PC-3 (cell line): ENCODE data around the gene DLG2. TPM values are rescaled to one million over a fixed set of nuclear protein-coding genes. Genes with fewer than 3 reads are reported as not detected.
A peak's percentile ranks its signal among the peaks of the same experiment; 100 is the strongest.

ENCODE experiments used
- ATAC-seq: fragments of 200-7000 bp; cut with Tn5 transposase; 2 replicates; pipeline ENCODE4 v1.9.1; 2020; ENCODE audit warnings: mild to moderate bottlenecking, moderate library complexity
- BruUV-seq: library from RNA; stranded (reverse); fragments of 400-500 nt; replicated peaks from 2 replicates; lab custom pipeline; 2021; lab: Mats Ljungman, UMichigan
- CTCF ChIA-PET: fragments of 300-600 bp; sonication (Branson Sonifier 250); formaldehyde crosslinking; loops from one replicate; lab custom pipeline; 2022; ENCODE audit warnings: antibody characterized with exemption; lab: Charles Lee
- POLR2A ChIA-PET: fragments of 300-600 bp; sonication (Branson Sonifier 250); formaldehyde crosslinking; loops from one replicate; lab custom pipeline; 2022; ENCODE audit warnings: antibody characterized with exemption; ENCODE audit not compliant: unreplicated experiment; lab: Charles Lee
- DNase-seq: peaks from one replicate; pipeline ENCODE4 v3.0.0-alpha.2; 2015
- H2AFZ ChIP-seq: fragments of 300-600 bp; sonication (generic); 2 replicates; pipeline ENCODE4 v1.6.0; 2016; ENCODE audit warnings: antibody characterized with exemption, low read length
- H3F3A ChIP-seq: fragments of 300-600 bp; sonication (generic); one replicate; pipeline ENCODE4 v1.6.0; 2017; ENCODE audit warnings: antibody characterized with exemption, low read length, control low read depth, mild to moderate bottlenecking; ENCODE audit not compliant: unreplicated experiment
- H3K27ac ChIP-seq: fragments of 300-600 bp; sonication (generic); 2 replicates; pipeline ENCODE4 v1.5.1; 2016; ENCODE audit warnings: mild to moderate bottlenecking, low read length
- H3K27me3 ChIP-seq: fragments of 300-600 bp; sonication (generic); 2 replicates; pipeline ENCODE4 v1.6.1; 2016; ENCODE audit warnings: low read length, mixed read lengths
- H3K36me3 ChIP-seq: fragments of 300-600 bp; sonication (generic); 2 replicates; pipeline ENCODE4 v1.6.1; 2016; ENCODE audit warnings: low read depth, mixed run types, low read length, mixed read lengths
- H3K4me1 ChIP-seq: fragments of 300-600 bp; sonication (generic); 2 replicates; pipeline ENCODE4 v1.5.1; 2016; ENCODE audit warnings: low read length; ENCODE audit not compliant: insufficient read depth
- H3K4me2 ChIP-seq: fragments of 300-600 bp; sonication (generic); 2 replicates; pipeline ENCODE4 v1.6.0; 2016; ENCODE audit warnings: low read length
- H3K4me3 ChIP-seq: fragments of 300-600 bp; sonication (generic); 2 replicates; pipeline ENCODE4 v1.5.1; 2016; ENCODE audit warnings: mild to moderate bottlenecking, low read length, mixed read lengths
- H3K79me2 ChIP-seq: fragments of 300-600 bp; sonication (generic); 2 replicates; pipeline ENCODE4 v1.6.1; 2017; ENCODE audit warnings: low read length, mixed read lengths
- H3K9ac ChIP-seq: fragments of 300-600 bp; sonication (generic); 2 replicates; pipeline ENCODE4 v1.6.0; 2016; ENCODE audit warnings: mild to moderate bottlenecking, low read length
- H3K9me2 ChIP-seq: fragments of 300-600 bp; sonication (generic); replicated peaks from 2 replicates; pipeline ENCODE4 v1.6.1; 2016; ENCODE audit warnings: mixed run types, low read length, mixed read lengths
- H3K9me3 ChIP-seq: fragments of 300-600 bp; sonication (generic); 2 replicates; pipeline ENCODE4 v1.6.1; 2016; ENCODE audit warnings: low read length, mixed read lengths
- H4K20me1 ChIP-seq: fragments of 300-600 bp; sonication (generic); 2 replicates; pipeline ENCODE4 v1.6.1; 2016; ENCODE audit warnings: low read length, mixed read lengths
- EZH2 ChIP-seq: fragments of 300-600 bp; sonication (generic); IDR thresholded peaks from one replicate; pipeline ENCODE4 v1.6.1; 2017; ENCODE audit warnings: antibody characterized with exemption, mild to moderate bottlenecking, low read length; ENCODE audit not compliant: unreplicated experiment
- EZH2phosphoT487 ChIP-seq: fragments of 300-600 bp; sonication (generic); IDR thresholded peaks from 2 replicates; pipeline ENCODE4 v1.6.1; 2018; ENCODE audit warnings: mild to moderate bottlenecking, antibody characterized with exemption, low read length, borderline replicate concordance
- intact Hi-C: fragments of 100-400 bp; cut with micrococcal nuclease; formaldehyde crosslinking; loops from 2 replicates; pipeline ENCODE4 v1.9.0; 2023
- total RNA-seq: library from RNA; depleted of rRNA; stranded (reverse); fragments of >200 nt; gene quantifications from 2 replicates; pipeline ENCODE4 v1.2.3, GENCODE V29; 2014
- TF ChIP-seq, protein P1 (sequence below): fragments of 300-600 bp; sonication (generic); conservative IDR thresholded peaks from 2 replicates; pipeline ENCODE4 v1.5.1; 2017; ENCODE audit warnings: antibody characterized with exemption, low read depth, mild to moderate bottlenecking, low read length

Gene DLG2
- total RNA-seq, 1 experiment from 2014 or later, result 0.58 TPM

DNA sequence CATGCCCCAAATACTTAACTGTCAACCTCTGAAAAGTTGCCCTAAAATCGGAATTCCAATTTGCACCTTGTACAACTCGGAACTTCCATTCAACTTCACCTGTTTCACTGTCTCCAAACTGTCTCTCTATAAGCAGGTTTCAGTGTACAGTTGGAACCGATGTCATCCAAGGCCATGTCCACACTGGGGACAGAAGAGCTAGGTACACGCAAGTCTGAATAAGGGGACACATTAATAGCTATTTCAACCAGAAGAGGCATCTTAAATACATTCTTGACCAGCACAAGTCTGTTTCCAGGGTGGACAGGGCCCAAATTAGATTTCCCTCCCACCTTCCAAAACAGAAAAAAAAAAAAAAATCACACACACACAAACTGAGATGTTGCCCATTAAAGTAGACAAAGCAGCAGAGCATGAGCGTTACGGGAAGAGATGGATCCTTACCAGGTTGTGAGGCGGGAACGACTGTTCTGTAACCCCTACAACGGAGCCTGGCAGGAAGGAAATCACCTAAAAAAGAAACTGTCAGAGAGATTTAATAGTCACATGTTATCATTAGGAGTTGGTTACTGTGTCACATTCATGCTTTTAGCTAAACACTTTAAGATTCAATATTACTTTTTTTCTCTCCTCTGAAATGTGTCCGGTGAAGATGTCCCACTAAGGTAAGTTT, 36.1 kb upstream of the DLG2 start:
- DNase-seq, result no peak
- no peaks in the 10 kb centered on the region for H3F3A ChIP-seq
- ChIA-PET POLR2A (interaction anchor here (0.7 kb wide), 1 partner anchor 1603 kb away, joined by 11 read pairs; no protein-coding TSS in a partner anchor), CTCF (interaction anchor here (0.6 to 0.7 kb wide), 2 partner anchors 66 to 883 kb away, joined by 4 to 6 read pairs; no protein-coding TSS in a partner anchor)
- peaks cover 68% of the 10 kb centered on the region for H3K79me2 ChIP-seq
- H3K27me3 ChIP-seq, result no peaks in the 10 kb centered on the region
- no peaks in the 10 kb centered on the region for H3K9me3 ChIP-seq
- TSS peak; percentile 29 for BruUV-seq
- no peak overlapping the region for H2AFZ ChIP-seq
- H3K4me1 ChIP-seq, result peaks cover 37% of the 10 kb centered on the region
- peak overlapping the region; percentile 99 for H3K9ac ChIP-seq
- peak overlapping the region; percentile 96 for H3K4me2 ChIP-seq
- H4K20me1 ChIP-seq, result peaks cover 57% of the 10 kb centered on the region
- no peak overlapping the region for H3K27ac ChIP-seq
- intact Hi-C loops, result loop anchor here (5.0 to 10.0 kb wide), 2 partner anchors 66 to 582 kb away; partner anchors contain the start of gene EED
- TF ChIP-seq EZH2 (no peak), EZH2phosphoT487 (no peak)
- TF ChIP-seq, protein P1, sequence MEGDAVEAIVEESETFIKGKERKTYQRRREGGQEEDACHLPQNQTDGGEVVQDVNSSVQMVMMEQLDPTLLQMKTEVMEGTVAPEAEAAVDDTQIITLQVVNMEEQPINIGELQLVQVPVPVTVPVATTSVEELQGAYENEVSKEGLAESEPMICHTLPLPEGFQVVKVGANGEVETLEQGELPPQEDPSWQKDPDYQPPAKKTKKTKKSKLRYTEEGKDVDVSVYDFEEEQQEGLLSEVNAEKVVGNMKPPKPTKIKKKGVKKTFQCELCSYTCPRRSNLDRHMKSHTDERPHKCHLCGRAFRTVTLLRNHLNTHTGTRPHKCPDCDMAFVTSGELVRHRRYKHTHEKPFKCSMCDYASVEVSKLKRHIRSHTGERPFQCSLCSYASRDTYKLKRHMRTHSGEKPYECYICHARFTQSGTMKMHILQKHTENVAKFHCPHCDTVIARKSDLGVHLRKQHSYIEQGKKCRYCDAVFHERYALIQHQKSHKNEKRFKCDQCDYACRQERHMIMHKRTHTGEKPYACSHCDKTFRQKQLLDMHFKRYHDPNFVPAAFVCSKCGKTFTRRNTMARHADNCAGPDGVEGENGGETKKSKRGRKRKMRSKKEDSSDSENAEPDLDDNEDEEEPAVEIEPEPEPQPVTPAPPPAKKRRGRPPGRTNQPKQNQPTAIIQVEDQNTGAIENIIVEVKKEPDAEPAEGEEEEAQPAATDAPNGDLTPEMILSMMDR, result no peak
- ATAC-seq, result no peak
- H3K36me3 ChIP-seq, result peaks cover 50% of the 10 kb centered on the region
- H3K4me3 ChIP-seq, result peak overlapping the region; percentile 98
- no peaks in the 10 kb centered on the region for H3K9me2 ChIP-seq

- BruUV-seq, result no TSS peak
- ATAC-seq, result no peak
- H3K9ac ChIP-seq, result peak overlapping the region; percentile 99
- no peaks in the 10 kb centered on the region for H3K9me2 ChIP-seq
- peaks cover 61% of the 10 kb centered on the region for H3K36me3 ChIP-seq
- intact Hi-C loops, result loop anchor here (1.0 to 10.0 kb wide), 3 partner anchors 14 to 583 kb away; partner anchors contain the start of gene EED
- POLR2A ChIA-PET, result interaction anchor here (0.6 kb wide), 1 partner anchor 1371 kb away, joined by 6 read pairs; no protein-coding TSS in a partner anchor
- peak overlapping the region; percentile 96 for H3K4me2 ChIP-seq
- no peaks in the 10 kb centered on the region for H3F3A ChIP-seq
- no peaks in the 10 kb centered on the region for H3K9me3 ChIP-seq
- no peak overlapping the region for H3K27ac ChIP-seq
- CTCF ChIA-PET, result no interaction called here
- H3K4me1 ChIP-seq, result peaks cover 37% of the 10 kb centered on the region
- peak overlapping the region; percentile 98 for H3K4me3 ChIP-seq
- peaks cover 68% of the 10 kb centered on the region for H4K20me1 ChIP-seq
- no peaks in the 10 kb centered on the region for H3K27me3 ChIP-seq
- peaks cover 79% of the 10 kb centered on the region for H3K79me2 ChIP-seq
- DNase-seq, result no peak
- no peak overlapping the region for H2AFZ ChIP-seq
- no peak for TF ChIP-seq EZH2phosphoT487
These were observed 35.0 kb upstream of the DLG2 start for GRCh38 chr11:85661972-85662664.

- intact Hi-C loops, result no loop called here
- Histone ChIP-seq H2AFZ (no peak overlapping the region), H3K9ac (no peak overlapping the region), H3K27me3 (no peaks in the 10 kb centered on the region), H4K20me1 (peaks cover 70% of the 10 kb centered on the region), H3K4me1 (peaks cover 31% of the 10 kb centered on the region), H3K9me3 (no peaks in the 10 kb centered on the region), H3F3A (no peaks in the 10 kb centered on the region), H3K36me3 (peaks cover 85% of the 10 kb centered on the region), H3K79me2 (peaks cover 82% of the 10 kb centered on the region), H3K27ac (no peak overlapping the region), H3K4me2 (no peak overlapping the region), H3K9me2 (no peaks in the 10 kb centered on the region), H3K4me3 (no peak overlapping the region)
- ChIA-PET CTCF (no interaction called here), POLR2A (interaction anchor here (1.6 kb wide), 1 partner anchor 11 kb away, joined by 10 read pairs; the partner anchor contains the start of gene TMEM126A)
- DNase-seq (no peak), ATAC-seq (no peak)
- no TSS peak for BruUV-seq
- TF ChIP-seq EZH2, result no peak
- TF ChIP-seq, protein P1, result no peak
- TF ChIP-seq EZH2phosphoT487, result no peak
These were observed 31.0 kb upstream of the DLG2 start for GRCh38 chr11:85658180-85658579.
